ENCODE measurements around the gene MAK.
"Not testable (repeated sequence)": the region's sequence is repeated elsewhere in the genome, so short reads cannot be mapped to it uniquely, and the experiment has no call there.

MAK gene

DNA sequence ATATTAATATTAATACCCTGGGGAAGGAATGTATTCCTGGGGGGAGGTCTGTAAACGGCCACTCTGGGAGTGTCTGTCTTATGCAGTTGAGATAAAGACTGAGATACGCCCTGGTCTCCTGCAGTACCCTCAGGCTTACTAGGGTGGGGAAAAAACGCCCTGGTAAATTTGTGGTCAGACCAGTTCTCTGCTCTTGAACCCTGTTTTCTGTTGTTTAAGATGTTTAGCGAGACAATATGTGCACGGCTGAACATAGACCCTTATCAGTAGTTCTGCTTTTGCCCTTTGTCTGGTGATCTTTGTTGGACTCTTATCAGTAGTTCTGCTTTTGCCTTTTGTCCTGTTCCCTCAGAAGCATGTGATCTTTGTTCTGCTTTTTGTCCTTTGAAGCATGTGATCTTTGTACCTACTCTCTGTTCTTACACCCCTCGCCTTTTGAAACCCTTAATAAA is 15.5 kb upstream of the MAK start:
- not testable (repeated sequence) for DNase-seq

GRCh38 chr6:10852361-10852960 is 14.1 kb upstream of the MAK start:
- DNase-seq = no peak

- DNase-seq = no peak
These were observed 12.4 kb upstream of the MAK start for GRCh38 chr6:10850728-10851127.

- no peak for DNase-seq
These were observed 11.6 kb upstream of the MAK start for GRCh38 chr6:10849901-10850300.

GRCh38 chr6:10847684-10848083 is 9.3 kb upstream of the MAK start:
- DNase-seq = no peak

DNA sequence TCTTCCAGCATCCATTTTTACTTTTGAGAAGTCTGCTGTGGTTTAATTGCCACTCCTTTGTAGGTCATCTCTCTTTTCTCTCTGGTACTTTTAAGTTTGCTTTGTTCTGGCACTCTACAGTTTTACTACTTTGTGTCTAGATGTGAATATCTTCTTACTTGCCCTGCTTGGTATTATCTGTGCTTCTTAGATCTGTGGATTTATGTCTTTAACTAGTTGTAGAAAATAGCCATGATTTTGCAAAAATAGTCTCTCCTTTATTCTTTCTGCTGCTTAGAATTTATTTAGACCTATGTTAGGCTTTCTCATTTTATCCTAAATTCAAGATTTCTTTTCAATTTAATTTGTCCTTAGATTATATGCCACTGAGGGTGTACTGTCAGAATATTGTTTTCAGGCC is 5.2 kb upstream of the MAK start:
- no peak for DNase-seq

- no peak for DNase-seq
These were observed 525 bp upstream of the MAK start for GRCh38 chr6:10838794-10839333.

GRCh38 chr6:10837622-10837994 is 731 bp downstream of the MAK start:
- DNase-seq = no peak

DNA sequence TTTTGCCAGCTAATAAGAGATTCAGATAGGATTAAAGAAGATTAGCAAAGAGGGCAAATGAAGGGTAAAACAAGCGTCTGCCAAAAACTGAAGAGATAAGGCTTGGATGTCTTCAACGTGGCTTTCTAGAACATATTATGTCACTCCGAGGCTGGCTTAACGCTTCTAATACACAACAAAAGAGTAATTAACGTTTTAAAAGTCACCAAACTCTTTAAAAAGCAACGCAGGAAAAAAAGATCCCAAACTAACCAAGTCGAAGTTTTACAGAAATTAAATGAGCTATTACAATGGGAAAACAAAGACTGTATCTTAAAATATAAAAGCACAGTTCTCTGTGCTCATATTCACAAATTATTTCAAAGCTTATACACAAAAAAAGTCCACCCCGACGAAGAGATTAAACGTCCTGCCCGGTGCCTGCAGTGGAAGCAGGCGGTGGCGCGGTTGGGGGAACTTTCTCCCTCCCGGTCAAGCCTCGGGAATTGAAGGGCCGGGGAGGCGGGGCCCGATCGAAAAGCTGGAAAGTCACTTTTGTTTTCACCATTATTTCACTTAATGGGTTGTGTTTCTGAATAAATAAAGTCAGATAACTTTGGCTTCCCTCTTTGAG is 1.2 kb downstream of the MAK start:
- no peak for DNase-seq

- no peak for DNase-seq
These were observed 3.5 kb downstream of the MAK start for GRCh38 chr6:10834823-10835222.

GRCh38 chr6:10831609-10832008 is 6.7 kb downstream of the MAK start:
- no peak for DNase-seq

GRCh38 chr6:10824819-10825218 is 13.5 kb downstream of the MAK start:
- DNase-seq = no peak

DNA sequence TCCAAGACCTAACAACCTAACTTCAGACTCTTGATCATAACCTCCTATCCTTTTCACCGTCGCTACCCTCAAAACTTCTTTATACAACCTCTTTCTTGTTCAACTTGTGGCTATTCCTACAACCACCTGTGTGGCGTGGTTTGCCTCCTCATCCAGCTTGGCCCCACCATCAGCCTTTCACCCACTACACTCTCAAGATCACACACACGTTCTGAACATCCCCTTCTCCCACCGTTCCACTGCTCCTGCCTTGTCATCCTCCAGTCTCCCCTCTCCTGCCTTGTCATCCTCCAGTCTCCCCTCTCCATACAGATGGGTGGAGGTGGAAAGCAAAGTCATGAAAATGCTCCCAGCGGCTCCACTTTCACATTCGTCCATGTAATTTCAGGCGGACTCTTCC is 14.0 kb downstream of the MAK start:
- no peak for DNase-seq

DNA sequence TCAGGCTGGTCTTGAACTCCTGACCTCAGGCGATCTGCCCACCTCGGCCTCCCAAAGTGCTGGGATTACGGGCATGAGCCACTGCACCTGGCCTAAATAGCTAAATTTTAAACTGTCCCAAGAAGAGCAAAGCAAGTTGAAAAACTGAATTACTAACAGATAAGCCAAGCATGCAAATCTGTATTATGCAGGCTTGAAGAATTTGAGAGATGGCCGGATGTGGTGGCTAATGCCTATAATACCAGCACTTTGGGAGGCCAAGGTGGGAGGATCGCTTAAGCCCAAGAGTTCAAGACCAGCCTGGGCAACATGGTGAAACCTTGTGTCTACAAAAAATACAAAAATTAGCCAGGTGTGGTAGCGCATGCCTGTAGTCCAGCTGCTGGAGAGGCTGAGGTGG is 24.2 kb downstream of the MAK start:
- not testable (repeated sequence) for DNase-seq

DNA sequence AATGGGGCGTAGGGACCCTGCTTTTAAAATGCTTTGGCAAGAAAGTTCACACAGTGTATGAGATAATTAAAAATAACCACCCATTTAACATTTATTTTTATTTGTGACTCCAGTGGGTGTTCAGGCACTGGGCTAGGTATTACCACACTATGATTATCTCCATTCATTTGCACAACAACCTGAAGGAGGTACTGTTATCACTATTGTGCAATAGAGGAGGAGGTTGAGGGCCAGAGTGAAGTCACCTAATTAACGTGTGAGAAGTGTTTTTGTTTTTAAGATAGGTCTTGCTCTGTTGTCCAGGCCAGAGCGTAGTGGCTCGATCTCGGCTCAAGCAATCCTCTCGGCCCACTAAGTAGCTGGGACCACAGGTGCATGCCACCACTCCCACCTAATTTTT is 29.2 kb downstream of the MAK start:
- DNase-seq = no peak

DNA sequence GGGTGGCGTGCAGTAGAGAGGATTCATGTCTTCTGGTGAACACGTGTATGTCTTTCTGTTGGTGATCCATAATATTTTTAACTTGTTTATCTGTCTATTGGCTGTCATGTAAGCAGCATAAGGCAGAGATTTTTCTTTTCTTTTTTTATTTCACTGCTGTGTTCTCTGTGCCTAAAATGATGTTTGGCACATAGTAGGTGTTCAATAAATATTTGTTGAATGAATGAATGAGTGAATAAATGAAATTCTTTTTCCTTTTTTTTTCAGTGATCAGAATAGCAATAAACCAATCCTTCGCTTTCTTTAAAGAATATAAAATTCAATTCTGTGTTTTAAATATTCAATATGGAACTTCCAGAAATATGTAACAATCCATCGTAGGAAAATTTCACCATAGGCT is 30.0 kb downstream of the MAK start:
- DNase-seq = no peak

- DNase-seq = peak; percentile 31
These were observed 37.0 kb downstream of the MAK start for GRCh38 chr6:10801224-10801848.

GRCh38 chr6:10800810-10801209 is 37.5 kb downstream of the MAK start:
- no peak for DNase-seq

GRCh38 chr6:10794239-10794638 is 44.1 kb downstream of the MAK start:
- no peak for DNase-seq

DNA sequence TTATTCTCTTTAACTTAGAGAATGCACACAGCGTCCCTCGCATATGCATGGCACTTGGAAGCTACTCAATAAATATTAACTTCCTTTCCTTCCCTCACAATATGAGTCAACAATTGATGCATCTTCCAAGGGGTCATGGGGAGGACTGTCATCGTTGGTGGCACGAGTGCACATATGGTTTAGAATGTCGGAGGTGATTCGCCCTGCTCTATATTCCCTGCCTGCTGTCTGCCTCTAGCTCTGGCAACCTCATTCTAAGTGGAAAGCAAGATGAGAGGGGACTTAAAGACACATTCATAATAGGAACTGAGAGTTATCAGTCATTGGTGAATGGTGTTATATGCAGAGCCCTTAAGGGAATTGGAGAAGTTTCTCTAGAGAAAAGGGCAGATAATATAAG is 44.6 kb downstream of the MAK start:
- no peak for DNase-seq

- DNase-seq = no peak
These were observed 45.3 kb downstream of the MAK start for GRCh38 chr6:10793035-10793434.

DNA sequence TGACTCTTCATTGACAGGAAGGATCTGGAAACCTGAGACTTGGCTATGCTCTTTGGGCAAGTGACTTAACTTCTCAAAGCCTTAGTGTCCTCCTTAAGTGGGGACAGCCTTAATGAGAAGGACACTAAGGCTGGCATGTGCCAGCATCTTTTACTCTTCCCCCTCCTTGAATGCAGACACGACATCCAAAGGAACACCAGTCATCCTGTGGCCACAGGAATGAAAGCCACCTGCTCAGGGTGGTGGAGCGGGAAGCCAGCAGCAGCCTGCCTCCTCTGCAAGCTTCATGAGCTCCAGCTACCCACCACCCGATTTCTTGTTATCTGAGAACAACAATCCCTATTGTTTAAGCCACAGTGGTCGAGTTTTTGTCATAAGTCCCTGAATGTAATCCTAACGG is 46.2 kb downstream of the MAK start:
- DNase-seq = no peak

DNA sequence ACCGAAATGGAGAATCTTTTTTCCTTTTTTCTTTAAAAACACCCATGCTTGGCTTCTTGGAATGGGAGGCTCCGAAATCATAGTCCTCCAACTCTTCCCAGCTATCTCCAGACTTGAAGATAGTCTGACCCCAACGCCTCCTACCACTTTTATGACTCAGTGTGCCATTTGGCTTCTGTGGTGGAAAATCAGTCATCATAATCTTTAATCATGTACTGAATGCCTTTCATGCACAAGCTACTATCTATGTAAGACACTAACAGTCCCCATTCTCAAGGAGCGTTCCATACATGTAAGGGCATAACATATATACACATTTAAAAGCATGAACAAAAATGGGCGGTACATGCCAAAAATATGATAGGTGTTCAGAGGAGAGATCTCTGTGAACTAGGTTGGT is 46.7 kb downstream of the MAK start:
- DNase-seq = no peak

GRCh38 chr6:10779076-10779475 is 59.3 kb downstream of the MAK start:
- DNase-seq = no peak

DNA sequence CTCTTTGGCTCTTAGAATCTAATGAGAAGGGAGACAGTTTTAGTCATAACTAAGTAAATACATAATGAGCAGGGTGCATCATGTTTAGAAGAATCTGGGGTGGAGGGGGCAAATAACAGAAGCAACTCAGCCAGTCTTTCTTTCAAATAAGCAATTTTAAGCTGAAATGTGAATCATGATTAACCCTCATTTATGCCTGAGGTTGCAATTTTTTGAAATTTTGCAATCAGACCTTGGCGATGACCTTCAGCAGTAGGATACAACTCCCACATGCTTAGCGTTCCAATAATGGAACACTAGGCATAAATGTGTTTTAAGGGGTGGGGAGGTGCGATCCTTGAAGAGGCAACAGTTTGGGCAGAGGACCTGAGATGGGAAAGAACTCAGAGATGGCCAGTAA is 60.1 kb downstream of the MAK start:
- no peak for DNase-seq

Data from NCI-H2081 treated with DMSO at 0.1 percent for 48 hours (cell line).